Fibroblast of the aortic adventitia (primary cell): ENCODE data around the gene EGFL6. TPM values are rescaled to one million over a fixed set of nuclear protein-coding genes. Genes with fewer than 3 reads are reported as not detected.

ENCODE experiments used
- DNase-seq: peaks from one replicate; pipeline ENCODE4 v3.0.0-alpha.2; 2010; ENCODE audit warnings: low read depth
- H3K4me3 ChIP-seq: 2 replicates; pipeline ENCODE4 v1.5.1; 2011; ENCODE audit warnings: low read depth, mild to moderate bottlenecking, control low read depth, low read length, moderate library complexity
- total RNA-seq: library from RNA; depleted of rRNA; stranded (reverse); fragments of >200 nt; gene quantifications from 2 replicates; pipeline ENCODE4 v1.2.3, GENCODE V29; 2012; ENCODE audit warnings: low replicate concordance
- TF ChIP-seq, protein P1 (sequence below): IDR thresholded peaks from 2 replicates; pipeline ENCODE4 v1.5.1; 2011; ENCODE audit warnings: mild to moderate bottlenecking, low read length, control low read depth, inconsistent platforms; ENCODE audit not compliant: insufficient read depth

EGFL6 gene, protein sequence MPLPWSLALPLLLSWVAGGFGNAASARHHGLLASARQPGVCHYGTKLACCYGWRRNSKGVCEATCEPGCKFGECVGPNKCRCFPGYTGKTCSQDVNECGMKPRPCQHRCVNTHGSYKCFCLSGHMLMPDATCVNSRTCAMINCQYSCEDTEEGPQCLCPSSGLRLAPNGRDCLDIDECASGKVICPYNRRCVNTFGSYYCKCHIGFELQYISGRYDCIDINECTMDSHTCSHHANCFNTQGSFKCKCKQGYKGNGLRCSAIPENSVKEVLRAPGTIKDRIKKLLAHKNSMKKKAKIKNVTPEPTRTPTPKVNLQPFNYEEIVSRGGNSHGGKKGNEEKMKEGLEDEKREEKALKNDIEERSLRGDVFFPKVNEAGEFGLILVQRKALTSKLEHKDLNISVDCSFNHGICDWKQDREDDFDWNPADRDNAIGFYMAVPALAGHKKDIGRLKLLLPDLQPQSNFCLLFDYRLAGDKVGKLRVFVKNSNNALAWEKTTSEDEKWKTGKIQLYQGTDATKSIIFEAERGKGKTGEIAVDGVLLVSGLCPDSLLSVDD
- 0.27 TPM in 1 of 2 replicates, not detected in the other for total RNA-seq

DNA sequence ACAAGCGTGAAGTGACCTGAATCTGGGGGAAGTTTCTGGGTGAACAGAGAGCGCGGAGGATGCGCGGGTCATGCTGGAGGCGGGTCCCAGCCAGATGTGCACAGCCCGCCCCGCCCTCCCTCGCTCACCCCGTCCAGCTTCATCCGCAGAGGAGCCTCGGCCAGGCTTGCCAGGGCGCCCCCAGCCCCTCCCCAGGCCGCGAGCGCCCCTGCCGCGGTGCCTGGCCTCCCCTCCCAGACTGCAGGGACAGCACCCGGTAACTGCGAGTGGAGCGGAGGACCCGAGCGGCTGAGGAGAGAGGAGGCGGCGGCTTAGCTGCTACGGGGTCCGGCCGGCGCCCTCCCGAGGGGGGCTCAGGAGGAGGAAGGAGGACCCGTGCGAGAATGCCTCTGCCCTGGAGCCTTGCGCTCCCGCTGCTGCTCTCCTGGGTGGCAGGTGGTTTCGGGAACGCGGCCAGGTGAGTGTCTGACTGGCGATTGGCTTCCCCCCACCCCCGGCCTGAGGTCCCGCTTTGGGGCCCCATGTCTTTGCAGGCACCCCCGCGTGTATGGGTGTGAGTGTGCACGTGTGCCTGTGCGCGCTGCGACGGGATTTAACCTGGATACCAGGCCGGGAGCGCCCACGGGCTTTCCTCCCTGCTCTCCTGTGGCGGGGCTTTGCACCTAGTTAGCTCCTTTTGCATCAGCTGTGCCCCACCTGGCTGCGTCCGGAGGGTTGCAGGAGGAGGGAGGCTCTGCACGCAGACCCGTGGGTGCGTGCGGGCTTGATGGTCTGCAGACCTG, at the start of gene EGFL6:
Gene EGFL6 (plus strand): TSS at position 123 of the 782 bp plus-strand sequence. CDS start 261 bp downstream, at position 384.
- no peak within 1 kb of the TSS for H3K4me3 ChIP-seq
- TF ChIP-seq, protein P1, sequence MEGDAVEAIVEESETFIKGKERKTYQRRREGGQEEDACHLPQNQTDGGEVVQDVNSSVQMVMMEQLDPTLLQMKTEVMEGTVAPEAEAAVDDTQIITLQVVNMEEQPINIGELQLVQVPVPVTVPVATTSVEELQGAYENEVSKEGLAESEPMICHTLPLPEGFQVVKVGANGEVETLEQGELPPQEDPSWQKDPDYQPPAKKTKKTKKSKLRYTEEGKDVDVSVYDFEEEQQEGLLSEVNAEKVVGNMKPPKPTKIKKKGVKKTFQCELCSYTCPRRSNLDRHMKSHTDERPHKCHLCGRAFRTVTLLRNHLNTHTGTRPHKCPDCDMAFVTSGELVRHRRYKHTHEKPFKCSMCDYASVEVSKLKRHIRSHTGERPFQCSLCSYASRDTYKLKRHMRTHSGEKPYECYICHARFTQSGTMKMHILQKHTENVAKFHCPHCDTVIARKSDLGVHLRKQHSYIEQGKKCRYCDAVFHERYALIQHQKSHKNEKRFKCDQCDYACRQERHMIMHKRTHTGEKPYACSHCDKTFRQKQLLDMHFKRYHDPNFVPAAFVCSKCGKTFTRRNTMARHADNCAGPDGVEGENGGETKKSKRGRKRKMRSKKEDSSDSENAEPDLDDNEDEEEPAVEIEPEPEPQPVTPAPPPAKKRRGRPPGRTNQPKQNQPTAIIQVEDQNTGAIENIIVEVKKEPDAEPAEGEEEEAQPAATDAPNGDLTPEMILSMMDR = no peak
- DNase-seq = no peak

DNA sequence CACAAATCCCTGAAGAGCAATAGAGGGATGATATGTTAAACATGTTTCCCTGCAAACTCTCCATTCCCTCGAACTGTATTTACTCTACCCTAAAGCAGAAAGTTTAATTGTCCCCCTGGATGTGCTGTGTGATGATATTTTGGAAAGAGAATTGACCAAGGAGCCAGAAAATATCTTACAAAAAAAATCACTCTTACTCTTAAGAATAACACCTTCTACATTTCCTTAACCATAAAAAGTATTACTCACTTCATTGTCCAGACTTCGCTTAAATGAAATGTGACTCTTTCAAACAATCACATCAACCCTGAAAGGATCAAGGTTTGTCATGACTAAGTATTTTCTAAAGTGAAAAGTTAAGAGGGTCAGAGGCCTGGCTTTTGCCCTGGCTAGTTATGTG, 49.0 kb upstream of the EGFL6 start:
- DNase-seq = no peak
- TF ChIP-seq, protein P1 = no peak
- no peak overlapping the region for H3K4me3 ChIP-seq

DNA sequence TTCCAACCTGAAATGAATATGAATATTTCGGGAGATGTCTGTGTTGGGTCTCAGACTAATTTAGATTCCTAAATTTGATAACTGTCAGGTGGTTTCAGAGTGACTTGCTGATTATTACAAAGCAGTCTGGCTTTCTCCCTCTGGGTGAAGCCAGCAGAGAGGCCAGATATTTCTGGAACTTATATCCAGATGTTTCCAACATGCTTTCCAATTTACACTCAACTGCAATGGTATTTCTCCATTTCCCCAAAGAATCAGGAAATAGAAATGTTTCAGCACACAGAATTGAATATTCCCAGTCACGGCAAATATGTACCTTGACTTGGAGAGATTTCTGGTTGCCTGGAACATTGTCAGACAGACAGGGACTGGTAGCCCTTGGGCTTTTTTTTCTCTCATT, 48.5 kb upstream of the EGFL6 start:
- H3K4me3 ChIP-seq = no peak overlapping the region
- TF ChIP-seq, protein P1 = no peak
- DNase-seq = peak; percentile 56

DNA sequence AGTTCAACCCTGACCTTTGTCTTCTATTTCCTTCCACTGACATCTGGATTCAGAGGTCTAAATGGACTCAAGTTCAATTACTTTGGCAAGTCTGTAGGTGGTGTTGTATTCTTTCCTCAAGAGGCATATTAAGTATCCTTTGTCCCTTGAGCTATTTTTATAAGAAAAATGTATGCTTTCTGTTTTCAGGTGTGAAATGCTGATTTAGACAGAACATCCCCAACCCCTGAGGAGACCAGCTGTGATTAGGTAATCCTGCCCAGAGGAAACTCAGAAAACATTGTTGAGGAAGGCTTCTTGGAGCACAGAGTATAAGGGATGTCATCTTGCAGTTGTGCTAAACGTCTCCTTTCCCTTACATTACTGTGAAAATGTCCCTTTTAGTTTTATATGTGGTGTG, 46.6 kb upstream of the EGFL6 start:
- H3K4me3 ChIP-seq = no peak overlapping the region
- TF ChIP-seq, protein P1 = no peak
- DNase-seq = no peak

DNA sequence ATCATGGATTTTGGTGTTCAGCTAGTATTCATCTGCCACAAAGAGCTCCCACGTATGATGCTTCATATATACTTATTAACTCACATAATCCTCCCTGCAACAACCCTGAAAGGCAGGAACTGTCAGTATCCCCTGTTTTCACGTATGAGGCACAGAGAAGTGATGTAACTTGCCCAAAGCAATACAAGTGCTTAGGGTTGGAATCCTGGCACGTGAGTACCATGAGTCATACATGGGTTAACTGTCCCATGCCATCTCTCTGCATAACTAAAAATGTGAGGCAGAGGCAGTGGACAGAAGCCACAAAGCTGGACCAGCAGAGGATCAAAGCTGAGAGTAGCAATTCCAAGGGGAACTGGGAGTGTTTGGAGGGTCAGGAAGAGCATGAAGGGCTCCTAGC, 35.7 kb upstream of the EGFL6 start:
- TF ChIP-seq, protein P1 = no peak
- H3K4me3 ChIP-seq = no peak overlapping the region
- DNase-seq = peak; percentile 34

DNA sequence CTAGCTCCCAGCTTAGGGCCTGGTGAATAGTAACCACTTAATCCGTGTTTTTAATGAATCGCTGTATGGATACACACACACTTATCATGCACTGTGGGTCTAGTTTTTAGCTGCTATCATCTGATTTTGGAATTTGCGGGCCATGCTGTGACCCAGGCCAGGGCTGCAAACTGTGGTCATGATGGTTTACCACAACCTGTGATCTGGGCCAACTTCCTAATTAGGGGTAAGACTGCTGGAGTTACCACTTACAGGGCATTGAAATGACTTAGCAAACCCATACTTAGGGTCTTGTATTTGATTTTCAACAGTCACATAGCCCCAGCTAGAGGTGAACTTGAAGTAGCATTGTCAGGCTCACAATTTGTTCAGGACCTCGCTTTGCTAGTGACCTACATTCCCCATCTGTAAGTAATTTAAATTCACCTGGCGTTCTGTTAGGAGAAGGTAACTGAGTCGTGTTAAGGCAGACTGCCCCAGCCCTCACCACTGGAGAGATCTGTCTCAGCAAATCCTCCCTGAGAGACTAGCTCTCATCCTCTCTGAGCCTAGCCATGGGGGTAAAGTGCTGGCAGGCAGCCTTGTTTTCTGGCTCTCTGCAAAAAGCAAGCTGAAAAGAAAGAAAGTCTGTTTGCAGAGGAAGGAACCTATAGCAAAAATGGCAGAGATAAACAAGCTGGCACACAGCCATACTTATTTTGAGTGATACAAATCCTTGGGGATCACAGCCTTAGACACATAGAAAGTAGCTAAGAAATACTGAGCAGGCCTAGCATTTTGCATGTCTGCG, 33.8 kb upstream of the EGFL6 start:
- TF ChIP-seq, protein P1 = no peak
- no peak overlapping the region for H3K4me3 ChIP-seq
- no peak for DNase-seq
